ENCODE data around the gene GTSE1.

The GTSE1 gene

GRCh38 chr22:46281866-46282678 is 14.6 kb upstream of the GTSE1 start:
- no peaks in the 10 kb centered on the region for H3K4me1 Mint-ChIP-seq (ENCODE audit: low read depth)
- H3K4me3 Mint-ChIP-seq: no peak overlapping the region
- no peaks in the 10 kb centered on the region for H3K9me3 Mint-ChIP-seq
- no peak for DNase-seq (ENCODE audit: low spot score)
- H3K36me3 Mint-ChIP-seq (ENCODE audit: low read depth): peaks cover 17% of the 10 kb centered on the region
- H3K27ac Mint-ChIP-seq: no peak overlapping the region
- H3K27me3 Mint-ChIP-seq (ENCODE audit: low read depth): no peaks in the 10 kb centered on the region

- peaks cover 9% of the 10 kb centered on the region for H3K4me1 Mint-ChIP-seq (ENCODE audit: low read depth)
- peaks cover 20% of the 10 kb centered on the region for H3K36me3 Mint-ChIP-seq (ENCODE audit: low read depth)
Measured at GRCh38 chr22:46286006-46286405, 10.7 kb upstream of the GTSE1 start.

GRCh38 chr22:46286941-46287872 is 9.5 kb upstream of the GTSE1 start:
- Mint-ChIP-seq H3K4me1 (ENCODE audit: low read depth) (peaks cover 9% of the 10 kb centered on the region), H3K36me3 (ENCODE audit: low read depth) (peaks cover 17% of the 10 kb centered on the region), H3K9me3 (peaks cover 1% of the 10 kb centered on the region), H3K27me3 (ENCODE audit: low read depth) (no peaks in the 10 kb centered on the region), H3K4me3 (peak overlapping the region; percentile 68), H3K27ac (peak overlapping the region; percentile 86)
- DNase-seq (ENCODE audit: low spot score): no peak

More at GRCh38 chr22:46286006-46286405, 10.7 kb upstream of the GTSE1 start:
- DNase-seq (ENCODE audit: low spot score): no peak
- H3K27me3 Mint-ChIP-seq (ENCODE audit: low read depth): no peaks in the 10 kb centered on the region
- no peaks in the 10 kb centered on the region for H3K9me3 Mint-ChIP-seq
- H3K4me3 Mint-ChIP-seq: no peak overlapping the region
- peak overlapping the region; percentile 15 for H3K27ac Mint-ChIP-seq

GRCh38 chr22:46287873-46288751 is 8.6 kb upstream of the GTSE1 start:
- Mint-ChIP-seq H3K27me3 (ENCODE audit: low read depth) (no peaks in the 10 kb centered on the region), H3K9me3 (peaks cover 5% of the 10 kb centered on the region), H3K27ac (peak overlapping the region; percentile 86), H3K4me1 (ENCODE audit: low read depth) (peaks cover 9% of the 10 kb centered on the region), H3K36me3 (ENCODE audit: low read depth) (peaks cover 25% of the 10 kb centered on the region), H3K4me3 (peak overlapping the region; percentile 68)
- peak; percentile 18 for DNase-seq (ENCODE audit: low spot score)

DNA sequence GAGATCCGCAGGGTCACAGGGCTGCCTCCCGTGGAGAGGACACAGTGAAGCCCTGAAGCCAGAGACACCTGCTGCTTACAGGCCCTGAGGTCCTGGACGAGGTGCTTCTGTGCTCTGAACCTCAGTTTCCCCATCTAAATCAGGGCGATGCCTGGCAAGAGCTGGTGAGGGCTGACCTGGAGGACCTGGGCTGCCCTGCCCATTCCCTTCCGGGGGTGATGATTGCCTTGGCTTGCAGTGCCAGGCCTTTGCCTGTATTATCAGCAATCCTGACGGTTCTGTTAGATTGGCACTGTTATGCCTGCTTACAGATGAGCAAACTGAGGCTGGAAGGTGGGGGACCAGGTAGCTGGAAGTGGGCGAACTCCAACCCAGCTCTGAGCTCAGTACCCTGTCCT is 7.8 kb upstream of the GTSE1 start:
- Mint-ChIP-seq H3K4me1 (ENCODE audit: low read depth) (peaks cover 9% of the 10 kb centered on the region), H3K9me3 (peaks cover 5% of the 10 kb centered on the region), H3K27me3 (ENCODE audit: low read depth) (no peaks in the 10 kb centered on the region), H3K27ac (no peak overlapping the region), H3K4me3 (no peak overlapping the region), H3K36me3 (ENCODE audit: low read depth) (peaks cover 28% of the 10 kb centered on the region)
- no peak for DNase-seq (ENCODE audit: low spot score)

DNA sequence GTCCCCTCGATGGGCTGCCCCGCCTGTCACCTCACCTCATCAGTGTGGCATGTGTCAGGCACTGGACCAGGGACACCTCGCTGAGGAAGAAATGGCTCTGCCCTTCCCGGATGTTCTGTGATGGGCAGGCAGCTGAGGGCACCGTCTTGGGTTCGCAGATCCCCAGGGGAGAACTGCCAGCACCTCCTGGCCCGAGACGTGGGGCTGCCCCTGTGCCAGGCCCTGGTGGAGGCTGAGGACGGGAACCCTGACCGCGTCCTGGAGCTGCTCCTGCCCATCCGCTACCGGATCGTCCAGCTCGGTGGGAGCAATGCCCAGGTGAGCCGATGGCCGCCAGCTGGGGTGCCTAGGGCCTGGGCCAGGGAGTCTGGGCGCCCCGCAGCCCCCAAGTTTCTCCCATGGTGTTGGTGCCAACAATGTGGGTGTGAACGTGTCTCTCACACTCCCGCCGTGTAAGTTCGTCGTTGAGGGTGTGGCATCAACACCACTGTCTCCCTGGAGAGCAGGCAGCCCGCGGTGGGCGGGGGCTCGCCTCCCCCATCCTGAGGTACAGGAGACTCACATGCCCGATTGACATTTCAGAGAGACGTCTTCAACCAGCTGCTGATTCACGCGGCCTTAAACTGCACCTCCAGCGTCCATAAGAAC is 7.3 kb upstream of the GTSE1 start:
- H3K9me3 Mint-ChIP-seq: peaks cover 5% of the 10 kb centered on the region
- no peak overlapping the region for H3K27ac Mint-ChIP-seq
- peaks cover 27% of the 10 kb centered on the region for H3K36me3 Mint-ChIP-seq (ENCODE audit: low read depth)
- peaks cover 9% of the 10 kb centered on the region for H3K4me1 Mint-ChIP-seq (ENCODE audit: low read depth)
- H3K4me3 Mint-ChIP-seq: no peak overlapping the region
- DNase-seq (ENCODE audit: low spot score): no peak
- no peaks in the 10 kb centered on the region for H3K27me3 Mint-ChIP-seq (ENCODE audit: low read depth)

- H3K27me3 Mint-ChIP-seq (ENCODE audit: low read depth): no peaks in the 10 kb centered on the region
- H3K27ac Mint-ChIP-seq: peak overlapping the region; percentile 16
- H3K4me1 Mint-ChIP-seq (ENCODE audit: low read depth): peaks cover 12% of the 10 kb centered on the region
- H3K9me3 Mint-ChIP-seq: peaks cover 5% of the 10 kb centered on the region
- peaks cover 26% of the 10 kb centered on the region for H3K36me3 Mint-ChIP-seq (ENCODE audit: low read depth)
- no peak for DNase-seq (ENCODE audit: low spot score)
- H3K4me3 Mint-ChIP-seq: no peak overlapping the region
Measured at GRCh38 chr22:46290121-46290842, 6.4 kb upstream of the GTSE1 start.

- peaks cover 20% of the 10 kb centered on the region for H3K4me1 Mint-ChIP-seq (ENCODE audit: low read depth)
- peaks cover 5% of the 10 kb centered on the region for H3K9me3 Mint-ChIP-seq
- no peak overlapping the region for H3K27ac Mint-ChIP-seq
- DNase-seq (ENCODE audit: low spot score): no peak
- no peak overlapping the region for H3K4me3 Mint-ChIP-seq
- H3K36me3 Mint-ChIP-seq (ENCODE audit: low read depth): peaks cover 25% of the 10 kb centered on the region
- no peaks in the 10 kb centered on the region for H3K27me3 Mint-ChIP-seq (ENCODE audit: low read depth)
Measured at GRCh38 chr22:46290843-46291785, 5.6 kb upstream of the GTSE1 start.

GRCh38 chr22:46292173-46292572 is 4.5 kb upstream of the GTSE1 start:
- Mint-ChIP-seq H3K36me3 (ENCODE audit: low read depth) (peaks cover 26% of the 10 kb centered on the region), H3K9me3 (peaks cover 5% of the 10 kb centered on the region), H3K27ac (no peak overlapping the region), H3K4me3 (no peak overlapping the region), H3K27me3 (ENCODE audit: low read depth) (no peaks in the 10 kb centered on the region), H3K4me1 (ENCODE audit: low read depth) (peaks cover 24% of the 10 kb centered on the region)
- DNase-seq (ENCODE audit: low spot score): no peak

GRCh38 chr22:46292732-46293131 is 3.9 kb upstream of the GTSE1 start:
- Mint-ChIP-seq H3K4me1 (ENCODE audit: low read depth) (peaks cover 24% of the 10 kb centered on the region), H3K9me3 (peaks cover 5% of the 10 kb centered on the region), H3K36me3 (ENCODE audit: low read depth) (peaks cover 27% of the 10 kb centered on the region), H3K27ac (no peak overlapping the region), H3K4me3 (no peak overlapping the region), H3K27me3 (ENCODE audit: low read depth) (no peaks in the 10 kb centered on the region)
- DNase-seq (ENCODE audit: low spot score): no peak

DNA sequence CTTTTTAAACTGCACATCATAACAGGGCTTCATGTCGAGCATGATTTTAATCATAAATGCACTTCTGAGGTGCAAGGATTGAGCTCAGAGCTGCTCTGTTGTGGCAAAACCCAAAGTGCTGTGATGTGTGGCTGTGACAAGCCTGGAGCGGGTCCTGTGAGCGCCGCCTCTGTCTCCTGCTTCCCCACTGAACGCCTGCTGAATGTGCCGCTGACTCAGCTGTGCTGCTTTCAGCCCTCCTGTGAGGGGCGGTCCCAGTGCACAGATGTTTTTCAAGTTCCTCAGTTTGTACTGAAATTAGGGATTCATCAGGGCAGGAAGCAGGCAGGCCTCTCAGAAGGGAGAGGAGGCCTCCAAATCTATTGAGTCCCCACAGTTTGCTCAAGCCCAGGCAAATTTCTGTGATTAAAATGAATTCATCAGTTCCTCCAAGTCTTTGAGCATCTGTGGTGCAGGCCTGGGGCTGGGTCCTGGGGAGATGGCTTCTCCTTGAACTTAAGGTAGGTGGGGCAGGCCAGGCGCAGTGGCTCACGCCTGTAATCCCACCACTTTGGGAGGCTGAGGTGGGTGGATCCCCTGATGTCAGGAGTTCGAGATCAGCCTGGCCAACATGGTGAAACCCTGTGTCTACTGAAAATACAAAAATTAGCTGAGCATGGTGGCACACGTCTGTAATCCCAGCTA is 3.0 kb upstream of the GTSE1 start:
- DNase-seq (ENCODE audit: low spot score): no peak
- Mint-ChIP-seq H3K36me3 (ENCODE audit: low read depth) (peaks cover 28% of the 10 kb centered on the region), H3K4me1 (ENCODE audit: low read depth) (peaks cover 22% of the 10 kb centered on the region), H3K27me3 (ENCODE audit: low read depth) (no peaks in the 10 kb centered on the region), H3K9me3 (peaks cover 5% of the 10 kb centered on the region), H3K27ac (peak overlapping the region; percentile 31), H3K4me3 (no peak overlapping the region)

Measured in T-helper 2 cell treated with Interferon-gamma antibody and Interleukin-4, amounts not matched to agents 5 μg/mL and 100 μg/mL, for 36 hours (primary cell).